HFFc6 (cell line): ENCODE results near the gene TM4SF5. TPM values are rescaled to one million over a fixed set of nuclear protein-coding genes. Genes with fewer than 3 reads are reported as not detected.
"Not testable (repeated sequence)": the region's sequence is repeated elsewhere in the genome, so short reads cannot be mapped to it uniquely, and the experiment has no call there.

ENCODE experiments used
- DNase-seq: peaks from one replicate; pipeline ENCODE4 v3.0.0-alpha.2; 2018
- H3K27ac Mint-ChIP-seq: 2 replicates; pipeline ENCODE4 v1.8.0; 2020; ENCODE audit warnings: mild to moderate bottlenecking, mixed read lengths
- H3K27me3 Mint-ChIP-seq: 2 replicates; pipeline ENCODE4 v1.8.0; 2021; ENCODE audit warnings: mild to moderate bottlenecking, moderate library complexity, mixed read lengths; ENCODE audit not compliant: insufficient read depth
- H3K36me3 Mint-ChIP-seq: 2 replicates; pipeline ENCODE4 v1.8.0; 2021; ENCODE audit warnings: low read depth, mixed read lengths
- H3K4me1 Mint-ChIP-seq: 2 replicates; pipeline ENCODE4 v1.8.0; 2020; ENCODE audit warnings: low read depth, mixed read lengths
- H3K4me3 Mint-ChIP-seq: 2 replicates; pipeline ENCODE4 v1.8.0; 2020; ENCODE audit warnings: mild to moderate bottlenecking, moderate library complexity, mixed read lengths
- H3K9me3 Mint-ChIP-seq: 2 replicates; pipeline ENCODE4 v1.8.0; 2020; ENCODE audit warnings: mild to moderate bottlenecking, mixed read lengths
- total RNA-seq, 6 experiments: library from RNA; stranded (reverse); fragmentation: NEBNext Ultra II Directional; extraction: Animal tissue kit (Norgen Biotek cat#: 25700); gene quantifications; 2 replicates in 1 of 6; 3 replicates in 5 of 6; pipeline ENCODE4 v1.2.3, GENCODE V29; 2021
- TF ChIP-seq, protein P1 (sequence below): fragments of 200-600 bp; sonication (generic); IDR thresholded peaks from 2 replicates; pipeline ENCODE4 v1.5.0; 2021; ENCODE audit warnings: antibody characterized with exemption, mild to moderate bottlenecking

TM4SF5 gene
- total RNA-seq, 6 experiments from 2014 or later = not detected

DNA sequence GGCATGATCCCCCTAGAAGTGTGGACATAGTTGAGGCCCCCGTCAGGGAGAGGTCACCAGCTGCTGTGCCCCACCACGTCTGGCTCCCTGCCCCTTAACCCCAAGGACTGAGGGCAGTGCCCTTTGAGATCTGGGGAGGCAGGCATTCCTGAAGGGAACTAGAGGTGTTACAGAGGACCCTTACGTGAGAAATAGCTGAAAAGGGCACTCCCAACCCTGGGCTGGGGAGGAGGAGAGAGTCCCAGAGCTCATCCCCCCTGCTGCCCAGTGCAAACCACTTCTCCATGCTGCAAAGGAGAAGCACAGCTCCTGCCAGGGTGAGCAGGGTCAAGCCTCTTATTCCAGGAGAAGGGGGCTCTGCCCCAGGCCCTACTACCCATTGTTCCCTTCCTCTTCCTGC is 51.1 kb downstream of the TM4SF5 start:
- no peaks in the 10 kb centered on the region for H3K9me3 Mint-ChIP-seq
- TF ChIP-seq, protein P1, sequence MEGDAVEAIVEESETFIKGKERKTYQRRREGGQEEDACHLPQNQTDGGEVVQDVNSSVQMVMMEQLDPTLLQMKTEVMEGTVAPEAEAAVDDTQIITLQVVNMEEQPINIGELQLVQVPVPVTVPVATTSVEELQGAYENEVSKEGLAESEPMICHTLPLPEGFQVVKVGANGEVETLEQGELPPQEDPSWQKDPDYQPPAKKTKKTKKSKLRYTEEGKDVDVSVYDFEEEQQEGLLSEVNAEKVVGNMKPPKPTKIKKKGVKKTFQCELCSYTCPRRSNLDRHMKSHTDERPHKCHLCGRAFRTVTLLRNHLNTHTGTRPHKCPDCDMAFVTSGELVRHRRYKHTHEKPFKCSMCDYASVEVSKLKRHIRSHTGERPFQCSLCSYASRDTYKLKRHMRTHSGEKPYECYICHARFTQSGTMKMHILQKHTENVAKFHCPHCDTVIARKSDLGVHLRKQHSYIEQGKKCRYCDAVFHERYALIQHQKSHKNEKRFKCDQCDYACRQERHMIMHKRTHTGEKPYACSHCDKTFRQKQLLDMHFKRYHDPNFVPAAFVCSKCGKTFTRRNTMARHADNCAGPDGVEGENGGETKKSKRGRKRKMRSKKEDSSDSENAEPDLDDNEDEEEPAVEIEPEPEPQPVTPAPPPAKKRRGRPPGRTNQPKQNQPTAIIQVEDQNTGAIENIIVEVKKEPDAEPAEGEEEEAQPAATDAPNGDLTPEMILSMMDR = no peak
- DNase-seq = no peak
- H3K4me1 Mint-ChIP-seq = no peaks in the 10 kb centered on the region
- H3K4me3 Mint-ChIP-seq = no peak overlapping the region
- 0 out of 2 replicates have a peak, but pooled peaks cover 5% of the 10 kb centered on the region for H3K36me3 Mint-ChIP-seq
- H3K27ac Mint-ChIP-seq = no peak overlapping the region
- H3K27me3 Mint-ChIP-seq = no peaks in the 10 kb centered on the region; the same call in 1 of the 2 replicates

- no peaks in the 10 kb centered on the region; the same call in 1 of the 2 replicates for H3K27me3 Mint-ChIP-seq
- 0 out of 2 replicates have a peak, but pooled peaks cover 5% of the 10 kb centered on the region for H3K36me3 Mint-ChIP-seq
- no peak overlapping the region for H3K4me3 Mint-ChIP-seq
- H3K9me3 Mint-ChIP-seq = no peaks in the 10 kb centered on the region
- H3K27ac Mint-ChIP-seq = no peak overlapping the region
- no peak for DNase-seq
- TF ChIP-seq, protein P1 = no peak
- no peaks in the 10 kb centered on the region for H3K4me1 Mint-ChIP-seq
Observed at GRCh38 chr17:4823373-4824089, 51.8 kb downstream of the TM4SF5 start.

DNA sequence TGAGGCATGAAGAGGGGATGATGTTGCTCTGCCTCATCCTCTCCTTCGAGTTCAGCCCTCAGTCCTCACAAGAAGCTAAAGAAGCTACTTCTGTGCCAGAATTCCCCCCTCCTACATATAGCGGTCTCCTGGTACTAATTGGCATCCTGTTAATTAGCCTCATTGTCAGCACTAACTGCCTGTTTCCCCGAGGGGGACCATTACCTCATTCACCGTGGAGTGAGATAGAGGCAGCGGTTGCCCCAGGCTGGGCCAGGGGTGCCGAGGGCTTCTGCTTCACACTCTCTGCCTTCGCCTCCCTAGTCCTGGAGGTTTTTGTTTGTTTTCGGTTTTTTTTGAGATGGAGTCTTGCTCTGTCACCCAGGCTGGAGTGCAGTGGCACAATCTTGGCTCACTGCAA is 55.7 kb downstream of the TM4SF5 start:
- Mint-ChIP-seq H3K27ac (no peak overlapping the region), H3K27me3 (no peaks in the 10 kb centered on the region), H3K36me3 (no peaks in the 10 kb centered on the region), H3K4me3 (no peak overlapping the region), H3K9me3 (no peaks in the 10 kb centered on the region), H3K4me1 (no peaks in the 10 kb centered on the region)
- DNase-seq = no peak
- TF ChIP-seq, protein P1 = no peak

GRCh38 chr17:4832829-4833177 is 61.1 kb downstream of the TM4SF5 start:
- H3K4me3 Mint-ChIP-seq = peak overlapping the region; percentile 86
- not testable (repeated sequence) for H3K27me3 Mint-ChIP-seq, H3K36me3 Mint-ChIP-seq, H3K9me3 Mint-ChIP-seq, DNase-seq
- H3K27ac Mint-ChIP-seq = peak overlapping the region; percentile 94
- peaks cover 22% of the 10 kb centered on the region for H3K4me1 Mint-ChIP-seq

Other genes starting within 250 kb of the TM4SF5 start
- gene MYBBP1A, start 216.5 kb upstream of the TM4SF5 start, total RNA-seq = 10 to 100 TPM; 65.9 to 80.8 (median 71.8) TPM
- gene GGT6, start 211.3 kb upstream of the TM4SF5 start, total RNA-seq = not detected
- gene SMTNL2, start 187.4 kb upstream of the TM4SF5 start, total RNA-seq = not detected
- not detected for gene ALOX15, start 130.2 kb upstream of the TM4SF5 start, total RNA-seq
- gene PELP1, start 67.7 kb upstream of the TM4SF5 start, total RNA-seq = 10 to 100 TPM; 52.8 to 64.9 (median 60.5) TPM
- gene ARRB2, start 61.3 kb upstream of the TM4SF5 start, total RNA-seq = 10 to 100 TPM in 2 of 6 experiments, 1 to 10 TPM in 4; 8.0 to 10.7 (median 9.1) TPM
- gene MED11, start 40.5 kb upstream of the TM4SF5 start, total RNA-seq = 10 to 100 TPM; 15.3 to 19.1 (median 17.4) TPM
- gene ZMYND15, start 32.1 kb upstream of the TM4SF5 start, total RNA-seq = not detected
- gene CXCL16, start 32.0 kb upstream of the TM4SF5 start, total RNA-seq = under 1 TPM; 0.31 to 0.92 (median 0.62) TPM
- gene VMO1, start 14.5 kb downstream of the TM4SF5 start, total RNA-seq = under 1 TPM in 3 of 6 experiments, not detected in 3; 0.23 to 0.34 (median 0.31) TPM
- gene GLTPD2, start 17.1 kb downstream of the TM4SF5 start, total RNA-seq = not detected
- gene PSMB6, start 24.3 kb downstream of the TM4SF5 start, total RNA-seq = 100 to 1,000 TPM; 216 to 280 (median 237) TPM
- 10 to 100 TPM; 14.9 to 21.8 (median 19.4) TPM for gene PLD2, start 35.3 kb downstream of the TM4SF5 start, total RNA-seq
- 10 to 100 TPM; 68.5 to 82.4 (median 71.6) TPM for gene MINK1, start 61.5 kb downstream of the TM4SF5 start, total RNA-seq
- gene C17orf107, start 127.7 kb downstream of the TM4SF5 start, total RNA-seq = 1 to 10 TPM in 4 of 6 experiments, under 1 TPM in 2; 0.95 to 1.6 (median 1.4) TPM
- under 1 TPM in 3 of 6 experiments, not detected in 3; 0.07 to 0.15 (median 0.07) TPM for gene CHRNE, start 131.2 kb downstream of the TM4SF5 start, total RNA-seq
- not detected for gene GP1BA, start 160.4 kb downstream of the TM4SF5 start, total RNA-seq
- 10 to 100 TPM; 61.9 to 78.6 (median 64.4) TPM for gene SLC25A11, start 168.2 kb downstream of the TM4SF5 start, total RNA-seq
- gene RNF167, start 168.4 kb downstream of the TM4SF5 start, total RNA-seq = 100 to 1,000 TPM in 3 of 6 experiments, 10 to 100 TPM in 3; 88.3 to 122 (median 97.6) TPM
- gene PFN1, start 176.6 kb downstream of the TM4SF5 start, total RNA-seq = 1,000 to 10,000 TPM; 1,630 to 1,970 (median 1,832) TPM
- gene ENO3, start 179.2 kb downstream of the TM4SF5 start, total RNA-seq = 1 to 10 TPM; 1.9 to 4.6 (median 3.2) TPM
- gene SPAG7, start 195.9 kb downstream of the TM4SF5 start, total RNA-seq = 10 to 100 TPM; 59.4 to 76.9 (median 65.6) TPM
- 10 to 100 TPM; 48.9 to 60.8 (median 54.1) TPM for gene CAMTA2, start 215.8 kb downstream of the TM4SF5 start, total RNA-seq
- 1 to 10 TPM in 4 of 6 experiments, under 1 TPM in 2; 0.66 to 1.5 (median 1.0) TPM for gene INCA1, start 225.6 kb downstream of the TM4SF5 start, total RNA-seq
- 100 to 1,000 TPM; 174 to 200 (median 178) TPM for gene KIF1C, start 226.1 kb downstream of the TM4SF5 start, total RNA-seq